Vagina (tissue), 2 donors: ENCODE data around the gene SYTL3. TPM values are rescaled to one million over a fixed set of nuclear protein-coding genes. Genes with fewer than 3 reads are reported as not detected.
"Not testable (repeated sequence)": the region's sequence is repeated elsewhere in the genome, so short reads cannot be mapped to it uniquely, and the experiment has no call there.

Experiments
- DNase-seq, 2 donors: peaks; one replicate each; pipeline ENCODE4 v3.0.0-alpha.2; 2017; ENCODE audit errors: extremely low spot score in 2 of 2
- H3K27ac ChIP-seq: fragments of 200-600 bp; sonication (generic); one replicate; pipeline ENCODE4 v1.5.1; 2019
- H3K27me3 ChIP-seq: fragments of 200-600 bp; sonication (generic); one replicate; pipeline ENCODE4 v1.5.1; 2019
- H3K36me3 ChIP-seq, 2 donors: fragments of 200-600 bp; sonication (generic); one replicate each; pipeline ENCODE4 v1.5.1; 2017 to 2019
- H3K4me1 ChIP-seq: fragments of 200-600 bp; sonication (generic); one replicate; pipeline ENCODE4 v1.5.1; 2019
- H3K4me3 ChIP-seq, 2 donors: fragments of 200-600 bp; sonication (generic); 1 replicate in 1 of 2; 2 replicates in 1 of 2; pipeline ENCODE4 v1.5.1; 2016 to 2019
- H3K9me3 ChIP-seq: fragments of 200-600 bp; sonication (generic); one replicate; pipeline ENCODE4 v1.5.1; 2019
- POLR2A ChIP-seq, 2 donors: fragments of 450-650 bp; IDR thresholded peaks; one replicate each; pipeline ENCODE4 v1.6.1; 2017; ENCODE audit warnings: antibody characterized with exemption in 2 of 2, mild to moderate bottlenecking in 2 of 2, moderate library complexity in 2 of 2
- POLR2AphosphoS5 ChIP-seq, 2 donors: sonication (generic); formaldehyde crosslinking; IDR thresholded peaks; one replicate each; pipeline ENCODE4 v1.9.0; 2017; ENCODE audit warnings: antibody characterized with exemption in 2 of 2, mild to moderate bottlenecking in 2 of 2, low read depth in 1 of 2; ENCODE audit not compliant: insufficient read depth in 1 of 2
- intact Hi-C: fragments of 100-400 bp; cut with DNase I; formaldehyde crosslinking; loops from one replicate; pipeline ENCODE4 v1.15.1; 2023
- total RNA-seq: library from RNA; depleted of rRNA; stranded (reverse); fragments of >200 nt; gene quantifications from one replicate; pipeline ENCODE4 v1.2.3, GENCODE V29; 2016
- TF ChIP-seq, protein P1 (sequence below), 3 experiments: fragments of 450-650 bp in 2 of 3; fragments of 200-600 bp in 1 of 3; sonication (generic) in 1 of 3; IDR thresholded peaks; one replicate each; pipeline ENCODE4 v1.5.1; 2017 to 2019; ENCODE audit warnings: antibody characterized with exemption in 3 of 3, mild to moderate bottlenecking in 2 of 3, moderate library complexity in 2 of 3

Gene SYTL3
- total RNA-seq, 1 donor from 2014 or later = 10.8 TPM

DNA sequence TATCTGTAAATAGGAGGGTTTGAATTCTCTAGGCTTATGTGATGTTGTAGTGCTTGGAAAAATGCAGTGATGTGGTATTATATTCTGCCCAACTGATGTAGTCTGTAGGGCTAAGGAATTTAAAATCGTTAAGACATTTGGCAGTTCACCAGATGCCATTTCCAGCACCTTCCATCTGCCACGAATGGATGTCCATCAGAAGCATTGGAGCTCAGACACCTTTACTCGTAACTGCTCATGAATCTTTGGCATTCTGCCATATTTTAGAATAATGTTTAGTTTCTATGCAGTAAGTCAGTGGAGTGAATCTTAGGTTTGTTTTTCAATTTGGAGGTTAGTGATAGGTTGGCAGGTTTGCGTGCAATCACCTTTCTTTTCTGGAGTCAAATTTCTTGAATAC is 2.4 kb upstream of the SYTL3 start:
- Histone ChIP-seq H3K4me3 (no peak overlapping the region), H3K27ac (no peak overlapping the region), H3K9me3 (no peaks in the 10 kb centered on the region), H3K36me3 (no peaks in the 10 kb centered on the region), H3K4me1 (peaks cover 20% of the 10 kb centered on the region), H3K27me3 (no peaks in the 10 kb centered on the region)
- TF ChIP-seq POLR2AphosphoS5 (IDR thresholded peaks at IDR 0.05; ENCODE audit: insufficient read depth in 1 of 2, low read depth in 1 of 2) (no peak), POLR2A (IDR thresholded peaks at IDR 0.05) (no peak)
- TF ChIP-seq, protein P1, sequence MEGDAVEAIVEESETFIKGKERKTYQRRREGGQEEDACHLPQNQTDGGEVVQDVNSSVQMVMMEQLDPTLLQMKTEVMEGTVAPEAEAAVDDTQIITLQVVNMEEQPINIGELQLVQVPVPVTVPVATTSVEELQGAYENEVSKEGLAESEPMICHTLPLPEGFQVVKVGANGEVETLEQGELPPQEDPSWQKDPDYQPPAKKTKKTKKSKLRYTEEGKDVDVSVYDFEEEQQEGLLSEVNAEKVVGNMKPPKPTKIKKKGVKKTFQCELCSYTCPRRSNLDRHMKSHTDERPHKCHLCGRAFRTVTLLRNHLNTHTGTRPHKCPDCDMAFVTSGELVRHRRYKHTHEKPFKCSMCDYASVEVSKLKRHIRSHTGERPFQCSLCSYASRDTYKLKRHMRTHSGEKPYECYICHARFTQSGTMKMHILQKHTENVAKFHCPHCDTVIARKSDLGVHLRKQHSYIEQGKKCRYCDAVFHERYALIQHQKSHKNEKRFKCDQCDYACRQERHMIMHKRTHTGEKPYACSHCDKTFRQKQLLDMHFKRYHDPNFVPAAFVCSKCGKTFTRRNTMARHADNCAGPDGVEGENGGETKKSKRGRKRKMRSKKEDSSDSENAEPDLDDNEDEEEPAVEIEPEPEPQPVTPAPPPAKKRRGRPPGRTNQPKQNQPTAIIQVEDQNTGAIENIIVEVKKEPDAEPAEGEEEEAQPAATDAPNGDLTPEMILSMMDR (IDR thresholded peaks at IDR 0.05) = no peak
- intact Hi-C loops = no loop called here
- peak in 1 of 2 donors; percentile 16 for DNase-seq

DNA sequence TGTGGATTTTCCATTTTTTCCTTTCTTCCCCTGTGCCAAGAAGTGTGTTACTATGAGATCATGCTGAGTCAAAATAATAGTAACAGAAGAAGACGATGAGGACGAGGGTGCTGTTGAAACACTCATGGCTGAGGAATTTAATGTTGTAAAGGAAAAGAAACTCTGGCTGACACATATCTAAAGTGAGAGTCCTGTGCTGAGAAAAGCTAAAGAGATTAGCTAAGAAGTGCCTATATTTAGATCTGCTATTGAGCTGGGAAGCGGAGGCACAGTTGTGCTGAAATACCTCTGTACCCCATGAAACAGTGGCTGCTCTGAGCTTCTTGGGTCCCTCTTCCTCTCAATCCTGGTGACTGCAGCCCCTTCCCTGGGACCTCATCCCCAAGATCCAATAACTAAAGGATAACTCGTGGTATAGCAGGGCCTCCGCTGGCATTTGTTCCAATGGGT is 1.1 kb upstream of the SYTL3 start:
- H3K27me3 ChIP-seq = no peaks in the 10 kb centered on the region
- DNase-seq = peak in 1 of 2 donors; percentile 32

DNA sequence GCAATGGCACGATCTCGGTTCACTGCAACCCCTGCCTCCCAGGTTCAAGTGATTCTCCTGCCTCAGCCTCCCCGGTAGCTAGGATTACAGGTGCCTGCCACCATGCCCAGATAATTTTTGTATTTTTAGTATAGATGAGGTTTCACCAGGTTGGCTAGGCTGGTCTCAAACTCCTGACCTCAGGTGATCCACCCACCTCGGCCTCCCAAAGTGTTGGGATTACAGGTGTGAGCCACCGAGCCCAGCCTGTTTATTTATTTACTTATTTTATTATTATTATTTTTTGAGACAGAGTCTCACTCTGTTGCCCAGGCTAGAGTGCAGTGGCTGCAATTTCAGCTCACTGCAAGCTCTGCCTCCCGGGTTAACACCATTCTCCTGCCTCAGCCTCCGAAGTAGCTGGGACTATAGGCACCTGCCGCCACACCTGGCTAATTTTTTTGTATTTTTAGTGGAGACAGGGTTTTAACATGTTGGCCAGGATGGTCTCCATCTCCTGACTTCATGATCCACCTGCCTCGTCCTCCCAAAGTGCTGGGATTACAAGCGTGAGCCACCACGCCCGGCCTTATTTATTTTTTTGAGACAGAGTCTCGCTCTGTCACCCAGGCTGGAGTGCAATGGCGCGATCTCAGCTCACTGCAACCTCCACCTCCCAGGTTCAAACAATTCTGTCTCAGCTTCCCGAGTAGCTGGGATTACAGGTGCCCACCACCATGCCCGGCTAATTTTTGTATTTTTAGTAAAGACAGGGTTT is 2.3 kb downstream of the SYTL3 start:
- H3K27me3 ChIP-seq, DNase-seq, H3K9me3 ChIP-seq, H3K4me3 ChIP-seq, intact Hi-C loops, H3K27ac ChIP-seq, H3K36me3 ChIP-seq: not testable (repeated sequence)
- H3K4me1 ChIP-seq = peaks cover 16% of the 10 kb centered on the region

More for the DNA sequence above, 1.1 kb upstream of the SYTL3 start:
- H3K4me3 ChIP-seq = no peak overlapping the region
- no peaks in the 10 kb centered on the region for H3K9me3 ChIP-seq
- TF ChIP-seq POLR2A (IDR thresholded peaks at IDR 0.05) (no peak), POLR2AphosphoS5 (IDR thresholded peaks at IDR 0.05; ENCODE audit: insufficient read depth in 1 of 2, low read depth in 1 of 2) (peak in 1 of 2 donors; percentile 16)
- TF ChIP-seq, protein P1 (IDR thresholded peaks at IDR 0.05) = no peak
- no peaks in the 10 kb centered on the region for H3K36me3 ChIP-seq
- intact Hi-C loops = no loop called here
- peaks cover 7% of the 10 kb centered on the region for H3K4me1 ChIP-seq
- H3K27ac ChIP-seq = peak overlapping the region; percentile 42

DNA sequence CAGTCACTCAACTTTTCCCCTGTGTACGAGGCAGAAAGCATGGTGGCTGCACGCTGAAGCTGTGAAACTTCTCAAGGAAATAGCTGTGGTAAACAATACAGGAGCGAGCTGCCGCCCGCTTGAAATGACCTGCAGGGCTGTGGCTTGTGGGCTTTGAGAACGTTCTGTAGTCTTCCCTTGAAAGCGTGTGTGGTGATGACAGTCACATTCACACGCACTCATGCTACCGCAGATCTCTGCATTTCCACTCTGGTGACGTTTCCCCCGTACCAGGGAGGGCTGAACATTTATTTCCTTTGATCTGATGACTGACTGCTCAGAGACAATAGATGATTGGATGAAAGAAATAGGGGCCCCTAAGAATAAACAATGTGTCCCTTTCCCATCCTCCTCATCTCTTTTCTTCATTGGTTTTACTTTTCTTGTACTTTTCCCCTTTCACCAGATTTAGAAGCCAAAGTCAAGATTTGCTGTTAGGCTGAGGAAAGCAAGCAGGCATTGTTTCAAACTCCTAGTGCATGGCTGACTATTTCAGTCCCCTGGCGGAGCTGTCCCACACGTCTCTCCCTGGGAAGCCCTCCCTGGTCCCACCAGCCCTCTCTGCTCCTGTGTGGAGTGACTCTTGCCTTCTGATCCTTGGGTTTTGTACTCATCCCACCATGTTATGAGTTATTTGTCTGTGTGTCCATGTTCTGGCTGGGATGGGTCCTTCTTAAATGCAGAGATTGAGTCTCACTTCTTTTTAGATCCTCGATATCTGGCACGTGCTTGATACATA is 3.9 kb downstream of the SYTL3 start:
- TF ChIP-seq POLR2A (IDR thresholded peaks at IDR 0.05) = peak in 1 of 2 donors; percentile 1
- peak in 1 of 2 donors; percentile 4 for TF ChIP-seq POLR2AphosphoS5 (IDR thresholded peaks at IDR 0.05; ENCODE audit: insufficient read depth in 1 of 2, low read depth in 1 of 2)
- TF ChIP-seq, protein P1 (IDR thresholded peaks at IDR 0.05) = no peak
- peaks cover 16% of the 10 kb centered on the region for H3K4me1 ChIP-seq
- H3K4me3 ChIP-seq = peak overlapping the region in 1 of 2 donors; percentile 22
- H3K36me3 ChIP-seq = no peaks in the 10 kb centered on the region
- no peak for DNase-seq
- H3K27me3 ChIP-seq = no peaks in the 10 kb centered on the region
- intact Hi-C loops = no loop called here
- peak overlapping the region; percentile 64 for H3K27ac ChIP-seq
- no peaks in the 10 kb centered on the region for H3K9me3 ChIP-seq

DNA sequence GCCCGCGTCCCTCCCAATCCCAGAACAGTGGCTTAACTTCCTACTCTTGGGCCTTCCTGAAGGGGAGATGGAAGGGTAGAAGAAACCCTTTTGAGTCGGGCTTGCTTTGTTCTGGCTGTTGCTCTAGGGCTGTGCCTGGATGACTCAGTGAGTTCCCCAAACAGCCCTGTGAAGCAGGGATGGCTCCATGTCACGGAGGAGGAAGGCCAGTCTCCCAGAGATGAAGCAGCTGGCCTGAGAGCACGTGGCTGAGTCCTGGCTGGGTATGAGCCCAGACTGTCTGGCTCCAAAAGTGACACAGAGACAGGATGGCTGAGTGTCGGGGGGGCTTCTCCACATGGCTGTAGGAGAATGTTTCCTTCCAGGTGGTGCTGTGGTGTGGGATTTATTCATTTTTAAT is 4.6 kb downstream of the SYTL3 start:
- Histone ChIP-seq H3K27ac (peak overlapping the region; percentile 64), H3K9me3 (no peaks in the 10 kb centered on the region), H3K27me3 (no peaks in the 10 kb centered on the region), H3K36me3 (no peaks in the 10 kb centered on the region), H3K4me3 (peak overlapping the region in 1 of 2 donors; percentile 22), H3K4me1 (peaks cover 16% of the 10 kb centered on the region)
- TF ChIP-seq POLR2A (IDR thresholded peaks at IDR 0.05) (no peak), POLR2AphosphoS5 (IDR thresholded peaks at IDR 0.05; ENCODE audit: insufficient read depth in 1 of 2, low read depth in 1 of 2) (peak; percentile 67 to 87)
- TF ChIP-seq, protein P1 (IDR thresholded peaks at IDR 0.05) = no peak
- intact Hi-C loops = no loop called here
- DNase-seq = no peak
